ENCODE data around the gene SLC35F6.

- TF ChIP-seq CTCF (IDR thresholded peaks at IDR 0.05) (no peak), POLR2A (IDR thresholded peaks at IDR 0.05) (no peak)
Measured at GRCh38 chr2:26792720-26793119, 28.6 kb downstream of the SLC35F6 start.

All from ovary (tissue), 3 donors.